K562 (cell line): ENCODE data around the gene NIPBL. TPM values are rescaled to one million over a fixed set of nuclear protein-coding genes. Genes with fewer than 3 reads are reported as not detected.
A peak's percentile ranks its signal among the peaks of the same experiment; 100 is the strongest.
"Not testable (repeated sequence)": the region's sequence is repeated elsewhere in the genome, so short reads cannot be mapped to it uniquely, and the experiment has no call there.

ENCODE experiments used
- ATAC-seq: fragments of 200-7000 bp; cut with Tn5 transposase; 3 replicates; pipeline ENCODE4 v1.9.1; 2020; ENCODE audit warnings: moderate library complexity
- BruUV-seq: library from RNA; stranded (reverse); fragments of 400-500 nt; replicated peaks from 2 replicates; lab custom pipeline; 2021; lab: Mats Ljungman, UMichigan
- CTCF ChIA-PET: fragments of 300-600 bp; formaldehyde crosslinking; extraction: SDS; loops from one replicate; lab custom pipeline; 2021; ENCODE audit warnings: low intra/inter-chr PET ratio; lab: Yijun Ruan, JAX
- POLR2A ChIA-PET: fragments of 300-600, 350-650 bp; sonication (Branson Sonifier 250); formaldehyde crosslinking; extraction: SDS; loops from one replicate; lab custom pipeline; 2021; ENCODE audit warnings: antibody characterized with exemption, inconsistent platforms; lab: Yijun Ruan, JAX
- DNase-seq, 4 experiments: peaks; one replicate each; pipeline versions ENCODE4 v3.0.0 to v3.0.0-alpha.2; 2011 to 2018; ENCODE audit warnings: low spot score in 3 of 4, mixed read lengths in 3 of 4; ENCODE audit errors: extremely low read depth in 1 of 4
- FAIRE-seq: peaks from 2 replicates; lab custom pipeline; 2011; peaks lifted over from hg19 to GRCh38; lab: Jason Lieb, UNC
- H2AFZ ChIP-seq: 2 replicates; pipeline ENCODE4 v1.6.0; 2011; ENCODE audit warnings: low read depth, low read length, control low read depth, inconsistent platforms
- H3K27ac ChIP-seq: fragments of 200-600 bp; 3 replicates; pipeline ENCODE4 v1.8.0; 2011; ENCODE audit warnings: low read depth, mild to moderate bottlenecking, control low read depth, inconsistent platforms, low read length, moderate library complexity, mixed read lengths; ENCODE audit errors: extremely low read depth
- H3K27me3 ChIP-seq, 2 experiments: fragments of 300-600 bp in 1 of 2; 2 replicates in 1 of 2; 3 replicates in 1 of 2; pipeline versions ENCODE4 v1.6.0 to v1.8.0; 2011; ENCODE audit warnings: inconsistent platforms in 2 of 2, low read length in 2 of 2, mild to moderate bottlenecking in 1 of 2, mixed read lengths in 1 of 2, moderate library complexity in 1 of 2; ENCODE audit not compliant: control insufficient read depth in 2 of 2, insufficient read depth in 2 of 2
- H3K36me3 ChIP-seq: fragments of 300-600 bp; 3 replicates; pipeline ENCODE4 v1.8.0; 2011; ENCODE audit warnings: mild to moderate bottlenecking, low read length, inconsistent platforms; ENCODE audit not compliant: control insufficient read depth, insufficient read depth
- H3K4me1 ChIP-seq, 2 experiments: fragments of 200-600 bp in 1 of 2; replicated peaks in 1 of 2; 2 replicates in 1 of 2; 3 replicates in 1 of 2; pipeline versions ENCODE4 v1.5.1 to v1.8.0; 2011; ENCODE audit warnings: inconsistent platforms in 2 of 2, low read length in 2 of 2, mild to moderate bottlenecking in 1 of 2, mixed read lengths in 1 of 2, moderate library complexity in 1 of 2; ENCODE audit not compliant: control insufficient read depth in 2 of 2, insufficient read depth in 2 of 2
- H3K4me2 ChIP-seq: 2 replicates; pipeline ENCODE4 v1.6.1; 2011; ENCODE audit warnings: low read length, control low read depth, inconsistent platforms, mixed read lengths; ENCODE audit not compliant: insufficient read depth
- H3K4me3 ChIP-seq: fragments of 200-600 bp; sonication (generic), shearing (Covaris generic); 2 replicates; pipeline ENCODE4 v1.5.1; 2016; ENCODE audit warnings: control low read depth, inconsistent platforms
- H3K79me2 ChIP-seq: fragments of 200-600 bp; 3 replicates; pipeline ENCODE4 v1.8.0; 2011; ENCODE audit warnings: low read length, inconsistent platforms; ENCODE audit not compliant: control insufficient read depth, insufficient read depth
- H3K9ac ChIP-seq, 2 experiments: 2 replicates each; pipeline versions ENCODE4 v1.6.0 to v1.6.1; 2011; ENCODE audit warnings: low read depth in 2 of 2, low read length in 2 of 2, control low read depth in 1 of 2, inconsistent platforms in 1 of 2, mild to moderate bottlenecking in 1 of 2, mixed read lengths in 1 of 2; ENCODE audit not compliant: insufficient read depth in 1 of 2
- H3K9me1 ChIP-seq: one replicate; pipeline ENCODE4 v1.6.0; 2011; ENCODE audit warnings: inconsistent platforms, mild to moderate bottlenecking, low read length, moderate library complexity; ENCODE audit not compliant: control insufficient read depth, insufficient read depth
- H3K9me3 ChIP-seq: replicated peaks from 2 replicates; pipeline ENCODE4 v1.5.1; 2011; ENCODE audit warnings: low read depth, low read length, inconsistent platforms; ENCODE audit not compliant: control insufficient read depth, insufficient read depth
- H4K20me1 ChIP-seq: replicated peaks from 2 replicates; pipeline ENCODE4 v1.6.1; 2011; ENCODE audit warnings: low read length, inconsistent platforms, mixed read lengths; ENCODE audit not compliant: control insufficient read depth, insufficient read depth
- BCOR ChIP-seq: fragments of 450-650 bp; IDR thresholded peaks from 2 replicates; pipeline ENCODE4 v1.6.1; 2016
- CBFA2T2 ChIP-seq: fragments of 450-650 bp; conservative IDR thresholded peaks from 2 replicates; pipeline ENCODE4 v1.6.1; 2017; ENCODE audit warnings: mild to moderate bottlenecking
- KDM1A ChIP-seq, 2 experiments: fragments of 450-650 bp; IDR thresholded peaks; 2 replicates each; pipeline ENCODE4 v1.6.1; 2016; ENCODE audit warnings: mild to moderate bottlenecking in 2 of 2
- POLR2AphosphoS2 ChIP-seq: IDR thresholded peaks from 2 replicates; pipeline ENCODE4 v1.6.1; 2012; ENCODE audit warnings: low read length, improper control_type of control experiment
- ZNF589 ChIP-seq: fragments of 200-800 bp; sonication (Bioruptor generic); IDR thresholded peaks from 2 replicates; pipeline ENCODE4 v1.6.1; 2016; ENCODE audit warnings: low read depth, missing genetic modification characterization, missing compliant biosample characterization
- WGBS: fragments of 100-300 bp; shearing (Covaris generic); methylation state at CpG from one replicate; pipeline ENCODE4 v1.1.6; 2016; ENCODE audit warnings: low coverage, mixed read lengths; ENCODE audit not compliant: insufficient coverage; ENCODE audit errors: missing lambda C conversion rate; 5-methylcytosine and 5-hydroxymethylcytosine counted together
- in situ Hi-C: fragments of 300-500 bp; cut with MboI; formaldehyde crosslinking; loops from 4 replicates; pipeline ENCODE4 v1.15.0; 2018; ENCODE audit warnings: inconsistent platforms, mixed read lengths
- intact Hi-C: fragments of 100-400 bp; cut with micrococcal nuclease; formaldehyde crosslinking; loops from 2 replicates; pipeline ENCODE4 v1.14.2; 2022
- polyA plus RNA-seq, 8 experiments: library from polyadenylated mRNA; depleted of rRNA in 4 of 8; stranded (reverse) in 5 of 8; unstranded in 3 of 8; fragments of >200 nt; fragmentation: Nextera tagmentation in 2 of 8; fragmentation: Illumina TruSeq in 1 of 8; extraction: Ambion mirVana in 2 of 8; extraction: Trizol in 1 of 8; gene quantifications; 2 replicates each; pipeline versions ENCODE4 v1.2.1 to v1.2.3, GENCODE V29; 2011 to 2014; ENCODE audit warnings: inconsistent platforms in 1 of 8, missing spikeins in 1 of 8
- total RNA-seq, 7 experiments: library from RNA; depleted of rRNA in 6 of 7; stranded (reverse); fragments of >200 nt in 6 of 7; fragmentation: Illumina TruSeq in 2 of 7; extraction: Trizol in 2 of 7; gene quantifications; 2 replicates each; pipeline versions ENCODE4 v1.2.1 to v1.2.3, GENCODE V29; 2011 to 2021; ENCODE audit warnings: low replicate concordance in 1 of 7
- TF ChIP-seq, protein P1 (sequence below): sonication (generic); formaldehyde crosslinking; IDR thresholded peaks from 2 replicates; pipeline ENCODE4 v1.8.0; 2022; ENCODE audit warnings: mild to moderate bottlenecking, missing genetic modification reagents, borderline replicate concordance

The NIPBL gene
- total and polyA plus RNA-seq, 9 of the 15 experiments (the other 6 are each of a cell fraction or from before 2014, with no cell fraction given) = 12.9 to 56.7 (median 38.9) TPM

- not testable (repeated sequence) for ATAC-seq
- peaks cover 92% of the 10 kb centered on the region for H3K79me2 ChIP-seq
- peak in 1 of 2 experiments; percentile 31; a peak in 1 of 4 replicates for TF ChIP-seq KDM1A (IDR thresholded peaks at IDR 0.05)
- TF ChIP-seq BCOR = peak; percentile 64
- TF ChIP-seq, all 486 proteins: peak for 2; not testable (repeated sequence) for 484
- H3K4me2 ChIP-seq, H3K27me3 ChIP-seq, H3K9me3 ChIP-seq, DNase-seq, H2AFZ ChIP-seq, FAIRE-seq, H3K27ac ChIP-seq, H3K4me3 ChIP-seq, intact Hi-C loops, H4K20me1 ChIP-seq, H3K9ac ChIP-seq, BruUV-seq, in situ Hi-C loops, H3K4me1 ChIP-seq, H3K36me3 ChIP-seq, H3K9me1 ChIP-seq, POLR2A ChIA-PET: not testable (repeated sequence)
- CTCF ChIA-PET = interaction anchor here (0.5 kb wide), 1 partner anchor 45 kb away, joined by 4 read pairs; no protein-coding TSS in a partner anchor
- 100% methylated on average over 2 of the region's 6 CpGs for WGBS
These were observed 15.7 kb downstream of the NIPBL start for GRCh38 chr5:36892085-36892830.

DNA sequence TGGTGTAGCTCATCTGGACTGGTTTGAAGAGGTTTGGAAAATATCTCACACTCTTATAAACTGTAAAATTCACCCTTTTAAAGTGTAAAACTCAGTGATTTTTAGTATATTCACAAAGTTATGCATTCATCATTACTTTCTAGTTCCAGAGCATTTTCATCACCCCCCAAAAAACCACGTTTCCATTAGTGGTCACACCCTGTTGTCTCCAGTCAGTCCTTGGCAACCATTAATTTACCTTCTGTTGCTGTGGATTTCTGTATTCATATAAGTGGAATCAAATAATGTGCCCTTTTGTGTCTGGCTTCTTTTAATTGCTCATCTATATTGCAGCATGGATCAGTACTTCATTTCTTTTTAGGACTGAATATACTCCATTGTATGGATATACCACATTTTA, 18.4 kb downstream of the NIPBL start:
- ATAC-seq (no peak), FAIRE-seq (no peak), DNase-seq (no peak)
- 60% methylated on average over 1 of the region's 1 CpG for WGBS
- H3K4me1 ChIP-seq = no peaks in the 10 kb centered on the region
- H2AFZ ChIP-seq = no peak overlapping the region
- no peak overlapping the region for H3K9ac ChIP-seq
- H3K79me2 ChIP-seq = peaks cover 92% of the 10 kb centered on the region
- peaks cover 12% of the 10 kb centered on the region; the same call in 1 of the 2 replicates for H4K20me1 ChIP-seq
- H3K9me1 ChIP-seq = no peaks in the 10 kb centered on the region
- H3K4me3 ChIP-seq = no peak overlapping the region
- H3K9me3 ChIP-seq = no peaks in the 10 kb centered on the region
- TF ChIP-seq CBFA2T2 (no peak), ZNF589 (CRISPR knock-in tag) (no peak), POLR2AphosphoS2 (no peak)
- TF ChIP-seq, protein P1, sequence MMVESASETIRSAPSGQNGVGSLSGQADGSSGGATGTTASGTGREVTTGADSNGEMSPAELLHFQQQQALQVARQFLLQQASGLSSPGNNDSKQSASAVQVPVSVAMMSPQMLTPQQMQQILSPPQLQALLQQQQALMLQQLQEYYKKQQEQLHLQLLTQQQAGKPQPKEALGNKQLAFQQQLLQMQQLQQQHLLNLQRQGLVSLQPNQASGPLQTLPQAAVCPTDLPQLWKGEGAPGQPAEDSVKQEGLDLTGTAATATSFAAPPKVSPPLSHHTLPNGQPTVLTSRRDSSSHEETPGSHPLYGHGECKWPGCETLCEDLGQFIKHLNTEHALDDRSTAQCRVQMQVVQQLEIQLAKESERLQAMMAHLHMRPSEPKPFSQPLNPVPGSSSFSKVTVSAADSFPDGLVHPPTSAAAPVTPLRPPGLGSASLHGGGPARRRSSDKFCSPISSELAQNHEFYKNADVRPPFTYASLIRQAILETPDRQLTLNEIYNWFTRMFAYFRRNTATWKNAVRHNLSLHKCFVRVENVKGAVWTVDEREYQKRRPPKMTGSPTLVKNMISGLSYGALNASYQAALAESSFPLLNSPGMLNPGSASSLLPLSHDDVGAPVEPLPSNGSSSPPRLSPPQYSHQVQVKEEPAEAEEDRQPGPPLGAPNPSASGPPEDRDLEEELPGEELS (CRISPR knock-in tag) = no peak
- in situ Hi-C loops (no loop called here), intact Hi-C loops (loop anchor here (1.0 kb wide), 1 partner anchor 24 kb away; no protein-coding TSS in a partner anchor)
- H3K27ac ChIP-seq = no peak overlapping the region
- H3K27me3 ChIP-seq = no peaks in the 10 kb centered on the region
- POLR2A ChIA-PET = interaction anchor here (0.7 to 1.4 kb wide), 7 partner anchors 10 to 653 kb away, joined by 3 to 10 read pairs (median 3); partner anchors contain the start of gene NADK2
- H3K4me2 ChIP-seq = no peak overlapping the region
- no TSS peak for BruUV-seq
- no peaks in the 10 kb centered on the region for H3K36me3 ChIP-seq
- CTCF ChIA-PET = no interaction called here
